GM12891 (cell line): Measurements from ENCODE around the gene ATXN1.

ENCODE experiments used
- PAX5 ChIP-seq: IDR thresholded peaks from 2 replicates; pipeline ENCODE4 v1.6.1; 2011; ENCODE audit warnings: low read length, moderate library complexity, mild to moderate bottlenecking; ENCODE audit not compliant: insufficient read depth, severe bottlenecking
- POLR2A ChIP-seq: IDR thresholded peaks from 2 replicates; pipeline ENCODE4 v1.6.1; 2011; ENCODE audit warnings: low read depth, low read length, control low read depth
- POLR2AphosphoS5 ChIP-seq: IDR thresholded peaks from 2 replicates; pipeline ENCODE4 v1.6.1; 2011; ENCODE audit warnings: low read depth, low read length, control low read depth
- POU2F2 ChIP-seq: IDR thresholded peaks from 2 replicates; pipeline ENCODE4 v1.6.1; 2011; ENCODE audit warnings: low read depth, mild to moderate bottlenecking, control low read depth, low read length, moderate library complexity
- SPI1 ChIP-seq: IDR thresholded peaks from 2 replicates; pipeline ENCODE4 v1.6.1; 2011; ENCODE audit warnings: low read depth, low read length, control low read depth
- TAF1 ChIP-seq: IDR thresholded peaks from 2 replicates; pipeline ENCODE4 v1.6.1; 2011; ENCODE audit warnings: low read depth, low read length, control low read depth

DNA sequence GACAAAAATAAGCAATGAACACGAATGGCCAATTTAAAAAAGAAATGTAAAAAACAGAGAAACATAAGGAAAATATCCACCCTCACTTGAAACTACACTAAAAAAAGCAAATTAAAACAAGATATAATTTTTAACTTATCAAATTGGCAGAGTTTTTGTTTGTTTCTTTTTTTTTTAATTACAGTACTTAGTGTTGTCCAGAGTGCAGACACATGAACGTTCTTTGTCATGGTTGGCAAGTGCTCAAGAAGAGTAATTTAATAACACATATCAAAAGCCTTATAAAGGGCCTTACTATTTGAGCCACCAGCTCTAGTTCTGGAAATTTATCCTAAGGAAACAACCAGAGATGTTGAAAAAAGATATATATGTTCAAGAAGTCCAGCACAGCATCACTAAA lies 142.3 kb downstream of the ATXN1 start:
- TF ChIP-seq POLR2A = no peak
- no peak for TF ChIP-seq TAF1
- no peak for TF ChIP-seq POLR2AphosphoS5
- TF ChIP-seq SPI1 = no peak
- no peak for TF ChIP-seq PAX5
- no peak for TF ChIP-seq POU2F2
